H9 (cell line): ENCODE measurements around the gene IGF2BP3. TPM values are rescaled to one million over a fixed set of nuclear protein-coding genes. Genes with fewer than 3 reads are reported as not detected.
A peak's percentile ranks its signal among the peaks of the same experiment; 100 is the strongest.

Experiments
- DNase-seq: peaks from one replicate; pipeline ENCODE4 v3.0.0-alpha.2; 2017
- H2AFZ ChIP-seq: one replicate; pipeline ENCODE4 v1.6.1; 2013; ENCODE audit warnings: mild to moderate bottlenecking, low read length, control low read depth, moderate library complexity
- H2AK5ac ChIP-seq: 2 replicates; pipeline ENCODE4 v1.6.1; 2013; ENCODE audit warnings: low read length, control low read depth, mixed read lengths; ENCODE audit not compliant: insufficient read length
- H2BK120ac ChIP-seq: one replicate; pipeline ENCODE4 v1.6.1; 2013; ENCODE audit warnings: low read depth, mild to moderate bottlenecking, low read length, control low read depth, inconsistent platforms; ENCODE audit not compliant: poor library complexity, severe bottlenecking
- H2BK12ac ChIP-seq: 2 replicates; pipeline ENCODE4 v1.6.1; 2013; ENCODE audit warnings: low read length, control low read depth, mixed read lengths, low read depth; ENCODE audit not compliant: insufficient read length
- H2BK15ac ChIP-seq: 2 replicates; pipeline ENCODE4 v1.6.1; 2013; ENCODE audit warnings: low read depth, low read length, control low read depth
- H2BK20ac ChIP-seq: one replicate; pipeline ENCODE4 v1.6.1; 2013; ENCODE audit warnings: low read depth, mild to moderate bottlenecking, low read length, control low read depth, inconsistent platforms; ENCODE audit not compliant: poor library complexity, severe bottlenecking
- H2BK5ac ChIP-seq: 2 replicates; pipeline ENCODE4 v1.6.1; 2013; ENCODE audit warnings: low read length, control low read depth, mixed read lengths; ENCODE audit not compliant: insufficient read length
- H3K14ac ChIP-seq: 2 replicates; pipeline ENCODE4 v1.6.1; 2013; ENCODE audit warnings: low read length, control low read depth; ENCODE audit not compliant: insufficient read depth
- H3K18ac ChIP-seq: 2 replicates; pipeline ENCODE4 v1.6.1; 2013; ENCODE audit warnings: low read depth, mild to moderate bottlenecking, mixed read lengths, low read length, control low read depth; ENCODE audit not compliant: insufficient read length
- H3K23ac ChIP-seq: 2 replicates; pipeline ENCODE4 v1.6.1; 2013; ENCODE audit warnings: low read length, control low read depth, mixed read lengths, low read depth; ENCODE audit not compliant: insufficient read length
- H3K23me2 ChIP-seq: 2 replicates; pipeline ENCODE4 v1.6.1; 2013; ENCODE audit warnings: low read depth, mild to moderate bottlenecking, mixed read lengths, low read length, control low read depth; ENCODE audit not compliant: insufficient read length, poor library complexity, severe bottlenecking
- H3K27ac ChIP-seq: 2 replicates; pipeline ENCODE4 v1.5.1; 2013; ENCODE audit warnings: low read length, control low read depth, mixed read lengths, low read depth; ENCODE audit not compliant: insufficient read length
- H3K27me3 ChIP-seq: 2 replicates; pipeline ENCODE4 v1.6.1; 2013; ENCODE audit warnings: low read length, control low read depth, inconsistent platforms; ENCODE audit not compliant: insufficient read depth
- H3K4ac ChIP-seq: 2 replicates; pipeline ENCODE4 v1.6.1; 2013; ENCODE audit warnings: low read depth, mild to moderate bottlenecking, control low read depth, inconsistent platforms, low read length, moderate library complexity
- H3K4me1 ChIP-seq: 2 replicates; pipeline ENCODE4 v1.6.1; 2013; ENCODE audit warnings: low read length, control low read depth, inconsistent platforms; ENCODE audit not compliant: insufficient read depth
- H3K4me2 ChIP-seq: 2 replicates; pipeline ENCODE4 v1.6.1; 2013; ENCODE audit warnings: low read length, control low read depth, mixed read lengths; ENCODE audit not compliant: insufficient read length, insufficient read depth
- H3K56ac ChIP-seq: 2 replicates; pipeline ENCODE4 v1.6.1; 2013; ENCODE audit warnings: low read depth, mild to moderate bottlenecking, mixed read lengths, low read length, control low read depth; ENCODE audit not compliant: insufficient read length
- H3K79me1 ChIP-seq: 2 replicates; pipeline ENCODE4 v1.6.1; 2013; ENCODE audit warnings: low read depth, mild to moderate bottlenecking, moderate library complexity, low read length, control low read depth, inconsistent platforms; ENCODE audit not compliant: insufficient read depth, poor library complexity, severe bottlenecking
- H3K79me2 ChIP-seq: 2 replicates; pipeline ENCODE4 v1.6.1; 2013; ENCODE audit warnings: low read length, control low read depth, inconsistent platforms; ENCODE audit not compliant: insufficient read depth
- H3K9ac ChIP-seq: 2 replicates; pipeline ENCODE4 v1.6.1; 2013; ENCODE audit warnings: low read length, control low read depth, mixed read lengths; ENCODE audit not compliant: insufficient read length; ENCODE audit errors: extremely low read depth
- H3K9me3 ChIP-seq: one replicate; pipeline ENCODE4 v1.6.1; 2013; ENCODE audit warnings: low read depth, low read length, inconsistent platforms; ENCODE audit not compliant: control insufficient read depth
- H3T11ph ChIP-seq: one replicate; pipeline ENCODE4 v1.6.1; 2013; ENCODE audit warnings: mild to moderate bottlenecking, low read length, control low read depth, inconsistent platforms
- H4K20me1 ChIP-seq: one replicate; pipeline ENCODE4 v1.6.1; 2013; ENCODE audit not compliant: control insufficient read depth, insufficient read length, insufficient read depth
- H4K5ac ChIP-seq: 2 replicates; pipeline ENCODE4 v1.6.1; 2013; ENCODE audit warnings: low read depth, mild to moderate bottlenecking, mixed read lengths, low read length, control low read depth; ENCODE audit not compliant: insufficient read length
- H4K8ac ChIP-seq: replicated peaks from 2 replicates; pipeline ENCODE4 v1.6.1; 2013; ENCODE audit warnings: low read length, control low read depth, mixed read lengths, low read depth; ENCODE audit not compliant: insufficient read length
- H4K91ac ChIP-seq: 2 replicates; pipeline ENCODE4 v1.6.1; 2013; ENCODE audit warnings: low read depth, mild to moderate bottlenecking, moderate library complexity, mixed read lengths, low read length, control low read depth; ENCODE audit not compliant: insufficient read length
- H3K27ac Mint-ChIP-seq, 3 experiments: 2 replicates in 2 of 3; 3 replicates in 1 of 3; pipeline ENCODE4 v1.8.0; 2020 to 2021; ENCODE audit warnings: mixed read lengths in 3 of 3, mild to moderate bottlenecking in 1 of 3, moderate library complexity in 1 of 3
- H3K27me3 Mint-ChIP-seq: 2 replicates; pipeline ENCODE4 v1.8.0; 2021; ENCODE audit warnings: low read depth, mild to moderate bottlenecking, moderate library complexity, mixed read lengths
- H3K36me3 Mint-ChIP-seq, 3 experiments: 2 replicates in 2 of 3; 3 replicates in 1 of 3; pipeline ENCODE4 v1.8.0; 2020 to 2021; ENCODE audit warnings: low read depth in 3 of 3, mixed read lengths in 3 of 3; ENCODE audit not compliant: insufficient read depth in 1 of 3
- H3K4me1 Mint-ChIP-seq, 2 experiments: 2 replicates each; pipeline ENCODE4 v1.8.0; 2020; ENCODE audit warnings: mixed read lengths in 2 of 2
- H3K4me3 Mint-ChIP-seq, 2 experiments: 2 replicates in 1 of 2; 3 replicates in 1 of 2; pipeline ENCODE4 v1.8.0; 2020 to 2021; ENCODE audit warnings: mild to moderate bottlenecking in 2 of 2, mixed read lengths in 2 of 2, moderate library complexity in 1 of 2
- H3K9me3 Mint-ChIP-seq, 2 experiments: 2 replicates in 1 of 2; 3 replicates in 1 of 2; pipeline ENCODE4 v1.8.0; 2020; ENCODE audit warnings: mild to moderate bottlenecking in 2 of 2, mixed read lengths in 2 of 2, moderate library complexity in 1 of 2
- CTCF ChIP-seq: fragments of 200-600 bp; sonication (generic); conservative IDR thresholded peaks from 3 replicates; pipeline ENCODE4 v1.8.0; 2021; ENCODE audit warnings: antibody characterized with exemption, mild to moderate bottlenecking
- WGBS: extraction: QIAGEN DNeasy Blood & Tissue Kit; methylation state at CpG from one replicate; pipeline ENCODE4 v1.1.7; 2013; ENCODE audit warnings: missing lambda C conversion rate, low lambda C conversion rate, mixed read lengths; ENCODE audit not compliant: insufficient read length; ENCODE audit errors: extremely low coverage; 5-methylcytosine and 5-hydroxymethylcytosine counted together
- total RNA-seq: library from RNA; stranded (reverse); gene quantifications from 2 replicates; pipeline ENCODE4 v1.2.1, GENCODE V29; 2021

The IGF2BP3 gene
- total RNA-seq, 1 experiment from 2014 or later = 197 TPM

- no peak overlapping the region for H2BK5ac ChIP-seq
- no peaks in the 10 kb centered on the region for H3K9me3 Mint-ChIP-seq
- H3T11ph ChIP-seq = no peak overlapping the region
- no peak overlapping the region for H3K4me3 Mint-ChIP-seq
- H4K91ac ChIP-seq = no peak overlapping the region
- H2BK20ac ChIP-seq = no peak overlapping the region
- peaks cover 61 to 95% (median 93%) of the 10 kb centered on the region in 3 experiments; a peak in 6 of 7 replicates for H3K36me3 Mint-ChIP-seq
- no peaks in the 10 kb centered on the region for H3K79me1 ChIP-seq
- no peak overlapping the region for H2BK15ac ChIP-seq
- no peaks in the 10 kb centered on the region for H3K27me3 ChIP-seq
- H3K27ac ChIP-seq = no peak overlapping the region
- no CpG with 5 or more reads among the region's 2 CpGs for WGBS
- no peak for DNase-seq
- H3K14ac ChIP-seq = no peak overlapping the region
- H3K4me1 ChIP-seq = no peaks in the 10 kb centered on the region
- no peak overlapping the region for H2AK5ac ChIP-seq
- no peak overlapping the region for H3K4ac ChIP-seq
- no peak overlapping the region for H4K5ac ChIP-seq
- no peak overlapping the region for H4K8ac ChIP-seq
- H3K23ac ChIP-seq = no peak overlapping the region
- H3K4me1 Mint-ChIP-seq = peaks cover 0 to 3% of the 10 kb centered on the region in 2 experiments; a peak in 1 of 4 replicates
- H3K27me3 Mint-ChIP-seq = no peaks in the 10 kb centered on the region
- H2BK120ac ChIP-seq = no peak overlapping the region
- no peak overlapping the region for H2AFZ ChIP-seq
- H3K56ac ChIP-seq = no peak overlapping the region
- no peak overlapping the region for H3K4me2 ChIP-seq
- H3K23me2 ChIP-seq = no peaks in the 10 kb centered on the region
- no peaks in the 10 kb centered on the region for H3K9me3 ChIP-seq
- H3K27ac Mint-ChIP-seq = peak overlapping the region in 1 of 3 experiments; percentile 9; a peak in 2 of 7 replicates
- no peak overlapping the region for H2BK12ac ChIP-seq
- TF ChIP-seq CTCF = no peak
- H4K20me1 ChIP-seq = no peaks in the 10 kb centered on the region
- no peak overlapping the region for H3K9ac ChIP-seq
- no peaks in the 10 kb centered on the region for H3K79me2 ChIP-seq
- H3K18ac ChIP-seq = no peak overlapping the region
Observed at GRCh38 chr7:23338863-23339262, 131.4 kb downstream of the IGF2BP3 start.
